H7 (cell line): ENCODE measurements around the gene TBX5. TPM values are rescaled to one million over a fixed set of nuclear protein-coding genes. Genes with fewer than 3 reads are reported as not detected.

Experiments used
- DNase-seq: peaks from one replicate; pipeline ENCODE4 v3.0.0; 2012
- H3K27me3 ChIP-seq: 2 replicates; pipeline ENCODE4 v1.6.0; 2011; ENCODE audit warnings: mild to moderate bottlenecking, low read length; ENCODE audit not compliant: control insufficient read depth, insufficient read depth
- H3K36me3 ChIP-seq: replicated peaks from 2 replicates; pipeline ENCODE4 v1.5.1; 2011; ENCODE audit warnings: low read length; ENCODE audit not compliant: control insufficient read depth, insufficient read depth
- H3K4me3 ChIP-seq: 2 replicates; pipeline ENCODE4 v1.5.1; 2011; ENCODE audit warnings: low read depth, mild to moderate bottlenecking, control low read depth, low read length, moderate library complexity; ENCODE audit not compliant: insufficient read depth
- total RNA-seq: library from RNA; depleted of rRNA; stranded (reverse); fragments of >200 nt; shearing (Covaris generic); gene quantifications from 2 replicates; pipeline ENCODE4 v1.2.3, GENCODE V29; 2014

The TBX5 gene
- total RNA-seq, 1 experiment from 2014 or later: not detected

DNA sequence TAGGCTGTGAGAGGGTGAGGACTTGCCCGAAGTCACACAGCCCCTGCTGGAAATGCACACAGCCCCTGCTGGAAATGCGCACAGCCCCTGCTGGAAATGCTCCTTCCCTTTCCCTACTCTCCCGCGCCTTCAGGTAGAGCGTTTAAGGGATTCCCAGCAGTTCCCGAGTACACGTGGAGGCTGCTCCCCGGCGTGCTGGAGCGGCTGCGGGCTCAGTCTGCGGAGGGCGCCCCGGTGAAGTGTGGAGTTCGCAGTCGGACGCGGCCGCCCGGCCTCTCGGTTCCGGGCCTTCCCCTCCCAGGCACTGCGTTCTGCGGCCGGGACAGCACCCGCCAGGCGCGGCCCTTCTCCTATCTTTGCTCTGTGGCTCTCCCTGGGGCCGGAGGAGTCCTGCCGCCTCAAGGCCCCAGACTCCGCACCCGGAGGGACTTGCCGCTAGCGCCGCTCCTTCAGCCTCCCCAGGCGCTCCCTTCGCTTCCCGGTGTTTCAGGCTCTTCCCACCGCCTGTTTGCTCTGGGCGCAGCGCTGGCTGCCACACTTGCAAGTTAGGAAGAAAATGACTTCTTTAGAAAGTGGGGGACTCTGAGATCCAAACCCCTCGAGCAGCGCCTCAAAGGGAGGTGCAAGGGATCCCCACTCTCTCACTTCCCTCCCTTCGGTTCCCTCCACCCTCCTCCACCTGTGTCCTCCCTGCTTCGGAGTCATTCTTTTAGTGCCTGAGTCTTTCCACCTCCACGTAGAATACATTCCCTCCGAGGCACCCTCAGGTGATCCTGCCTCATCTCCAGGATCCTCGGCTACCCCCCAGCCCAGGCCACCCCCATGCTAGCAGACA lies 8.3 kb upstream of the TBX5 start:
- peaks cover 94% of the 10 kb centered on the region for H3K27me3 ChIP-seq
- no peaks in the 10 kb centered on the region for H3K36me3 ChIP-seq
- peak overlapping the region; percentile 9; the same call in 1 of the 2 replicates for H3K4me3 ChIP-seq
- peak; percentile 80 for DNase-seq

DNA sequence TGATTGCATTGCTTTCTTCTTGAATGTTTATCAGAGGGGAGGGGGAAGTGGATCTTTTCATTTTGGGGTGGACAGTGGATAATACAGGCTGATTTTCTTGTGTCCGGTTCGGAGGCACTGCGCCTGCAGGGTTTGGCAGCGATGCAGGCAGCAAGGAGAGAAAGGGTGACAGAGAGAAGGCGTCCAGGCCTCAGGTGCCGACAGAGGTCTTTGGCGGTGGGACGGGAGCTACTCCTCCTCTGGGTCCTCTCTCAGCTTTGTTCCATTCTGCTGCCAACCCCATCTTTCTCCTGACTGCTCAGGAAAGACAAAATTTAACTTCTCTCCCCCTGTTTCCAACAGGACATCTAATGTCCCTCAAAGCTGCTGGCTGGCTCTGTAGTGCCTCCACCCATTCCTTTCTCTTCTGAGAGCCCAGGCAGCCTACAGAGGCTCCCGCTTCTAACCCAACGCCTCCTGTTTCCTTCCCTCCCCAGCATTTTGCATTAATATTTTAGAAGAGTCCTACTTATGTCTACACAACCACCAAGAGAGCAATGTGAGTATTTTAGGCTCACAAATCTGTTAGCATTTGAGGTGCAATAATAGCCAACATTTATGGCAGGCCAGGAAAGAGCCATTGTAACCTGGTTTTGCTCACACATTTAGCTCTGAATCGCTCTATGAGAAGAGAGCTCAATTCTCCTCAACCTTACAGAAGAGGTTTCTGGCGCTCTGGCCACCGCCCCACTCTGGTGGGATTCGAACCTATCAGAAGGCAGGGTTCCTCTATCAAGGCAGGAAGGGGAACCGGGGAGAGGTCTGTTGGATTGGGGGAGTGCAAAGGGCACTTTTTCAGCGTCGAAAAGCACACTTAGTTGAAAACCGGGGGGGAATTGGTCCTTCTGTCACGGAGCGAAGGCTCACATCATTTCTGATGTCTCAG lies 7.1 kb upstream of the TBX5 start:
- no peaks in the 10 kb centered on the region for H3K36me3 ChIP-seq
- peaks cover 100% of the 10 kb centered on the region for H3K27me3 ChIP-seq
- peak; percentile 43 for DNase-seq
- no peak overlapping the region for H3K4me3 ChIP-seq

DNA sequence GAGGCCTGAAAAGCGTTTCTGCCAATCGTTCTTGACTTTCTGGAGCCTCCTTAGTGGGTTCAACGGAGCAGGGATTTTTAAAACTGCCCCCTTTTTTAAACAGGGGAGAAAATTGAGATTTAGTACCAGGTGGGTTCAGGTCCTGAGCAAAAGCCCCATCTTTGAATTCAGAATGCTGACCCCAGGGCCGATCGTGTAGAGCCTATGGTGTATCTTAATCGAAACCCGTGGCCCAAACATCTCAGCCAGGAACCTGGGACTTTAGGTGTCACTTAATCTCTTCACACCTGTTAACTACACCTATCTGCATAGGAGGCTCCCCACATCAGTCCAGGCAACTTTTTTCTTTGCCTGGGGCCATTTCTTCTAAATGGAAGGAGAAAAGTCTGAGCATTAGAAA lies 6.4 kb upstream of the TBX5 start:
- no peak for DNase-seq
- H3K27me3 ChIP-seq: peaks cover 100% of the 10 kb centered on the region
- no peaks in the 10 kb centered on the region for H3K36me3 ChIP-seq
- no peak overlapping the region for H3K4me3 ChIP-seq

DNA sequence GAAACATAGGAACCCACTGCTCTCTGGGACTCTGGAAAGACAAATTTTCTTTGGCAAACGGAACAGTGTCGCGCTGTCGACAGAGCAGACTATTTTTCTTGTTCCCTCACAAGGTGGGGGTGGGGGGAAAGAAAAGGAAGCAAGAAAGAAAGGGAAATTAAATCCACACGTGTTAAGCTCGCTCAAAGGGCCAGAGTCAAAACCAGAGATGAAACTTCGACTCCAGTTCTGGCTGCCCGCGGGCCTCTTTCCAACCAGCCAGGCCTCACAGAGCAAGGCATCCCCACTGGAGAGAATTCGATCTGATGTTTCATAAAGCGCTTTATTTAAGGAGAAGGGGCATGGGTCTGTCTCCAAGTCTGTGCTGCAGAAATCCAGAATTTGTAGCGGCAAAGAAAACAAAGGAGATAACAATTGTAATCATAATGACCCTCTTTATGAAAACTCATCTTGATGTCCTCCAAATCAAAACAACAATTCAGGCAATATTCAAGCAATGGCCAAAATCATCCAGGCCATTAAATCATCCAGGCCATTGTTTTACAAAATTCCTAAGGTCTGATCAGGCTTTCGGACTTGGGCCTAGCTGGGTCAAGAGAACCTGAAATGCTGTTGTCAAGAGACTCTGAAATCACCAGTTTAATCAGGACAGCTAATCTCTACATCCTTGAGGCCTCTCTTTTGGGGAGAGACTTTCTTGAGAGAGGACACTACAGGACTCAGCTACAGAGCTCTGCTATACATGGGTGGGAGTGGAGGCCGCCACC lies 5.3 kb upstream of the TBX5 start:
- H3K4me3 ChIP-seq: no peak overlapping the region
- peaks cover 100% of the 10 kb centered on the region for H3K27me3 ChIP-seq
- DNase-seq: peak; percentile 16
- H3K36me3 ChIP-seq: no peaks in the 10 kb centered on the region

DNA sequence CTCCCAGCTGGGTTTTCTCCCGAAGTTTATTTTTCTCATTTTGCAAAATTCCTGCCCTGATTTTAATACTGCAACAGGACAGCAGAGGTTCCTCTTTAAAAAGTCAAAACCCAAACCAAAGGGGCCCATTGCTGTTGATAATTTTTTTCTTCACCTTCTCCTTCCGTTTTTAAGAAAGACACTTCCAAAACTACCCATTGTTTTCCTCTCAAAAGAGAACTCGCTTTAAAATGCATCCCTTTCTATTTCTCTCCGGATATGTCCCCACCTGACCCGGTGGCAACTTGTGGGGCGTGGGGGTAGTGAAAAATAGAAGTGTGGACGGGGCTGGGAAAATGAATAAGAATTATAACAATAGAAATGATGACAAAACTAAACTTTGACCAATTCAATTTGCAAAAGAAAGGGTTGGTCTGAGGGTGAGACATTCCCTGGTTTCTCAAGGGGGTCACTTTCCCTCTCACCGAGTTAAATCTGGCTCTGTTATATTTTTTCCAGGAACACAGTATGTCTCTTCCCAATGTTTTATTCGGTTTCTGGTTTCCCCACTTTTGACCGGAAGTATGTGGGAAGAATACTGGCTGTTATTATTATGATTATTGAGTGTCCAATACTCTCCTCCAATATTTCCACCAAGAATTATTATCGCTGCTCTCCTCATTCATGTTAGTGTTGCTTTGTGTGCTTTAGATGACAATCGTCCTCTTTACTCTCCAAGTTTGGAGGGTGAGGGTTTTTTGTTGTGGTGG lies 4.1 kb upstream of the TBX5 start:
- DNase-seq: peak; percentile 17
- Histone ChIP-seq H3K36me3 (no peaks in the 10 kb centered on the region), H3K4me3 (no peak overlapping the region), H3K27me3 (peaks cover 100% of the 10 kb centered on the region)

DNA sequence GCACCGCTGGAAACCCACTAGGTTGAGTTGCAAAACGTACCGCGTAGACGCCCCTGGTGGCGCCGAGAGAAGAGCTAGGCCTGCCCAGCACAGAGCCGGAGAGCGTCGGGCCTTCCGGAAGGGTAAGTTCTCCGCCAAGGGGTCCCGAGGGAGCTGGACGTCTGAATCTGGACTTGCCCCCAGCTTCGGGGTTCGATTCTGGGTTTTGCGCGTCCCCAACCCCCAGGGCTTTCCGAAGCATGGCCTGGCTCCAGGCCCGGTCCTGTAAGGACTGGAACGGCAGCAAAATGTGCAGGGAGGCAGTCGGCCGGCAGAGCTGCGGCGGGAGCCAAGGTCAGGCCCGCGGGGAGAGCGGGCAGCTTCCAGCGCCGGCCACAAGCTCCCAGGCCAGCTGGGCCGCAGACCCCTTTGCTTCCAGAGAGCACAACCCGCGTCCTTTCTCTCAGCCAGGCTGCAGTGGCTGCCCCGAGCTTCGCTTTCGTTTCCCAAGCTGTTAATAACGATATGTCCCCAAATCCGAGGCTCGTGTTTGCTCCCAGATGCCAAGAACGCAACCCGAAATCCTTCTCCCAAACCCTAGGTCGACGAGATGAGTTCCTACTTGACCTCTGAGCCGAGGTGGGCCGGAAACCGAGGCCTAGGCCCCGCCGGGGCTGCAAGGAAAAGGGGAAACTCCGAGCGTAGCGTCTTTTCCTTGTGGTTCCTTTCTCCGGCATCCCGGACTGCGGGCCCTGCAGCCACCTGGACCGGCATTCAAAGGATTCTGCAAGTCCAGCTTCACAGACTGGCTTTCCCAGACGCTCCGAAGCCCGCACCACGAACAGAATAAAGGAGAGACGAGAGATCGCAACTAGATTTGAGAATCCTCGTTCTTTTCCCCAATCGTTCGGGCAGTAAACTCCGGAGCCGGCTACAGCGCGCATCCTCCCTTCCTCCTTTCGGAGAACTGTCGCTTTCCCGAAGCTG lies 3.2 kb upstream of the TBX5 start:
- peak; percentile 79 for DNase-seq
- H3K36me3 ChIP-seq: no peaks in the 10 kb centered on the region
- peaks cover 100% of the 10 kb centered on the region for H3K27me3 ChIP-seq
- H3K4me3 ChIP-seq: no peak overlapping the region

DNA sequence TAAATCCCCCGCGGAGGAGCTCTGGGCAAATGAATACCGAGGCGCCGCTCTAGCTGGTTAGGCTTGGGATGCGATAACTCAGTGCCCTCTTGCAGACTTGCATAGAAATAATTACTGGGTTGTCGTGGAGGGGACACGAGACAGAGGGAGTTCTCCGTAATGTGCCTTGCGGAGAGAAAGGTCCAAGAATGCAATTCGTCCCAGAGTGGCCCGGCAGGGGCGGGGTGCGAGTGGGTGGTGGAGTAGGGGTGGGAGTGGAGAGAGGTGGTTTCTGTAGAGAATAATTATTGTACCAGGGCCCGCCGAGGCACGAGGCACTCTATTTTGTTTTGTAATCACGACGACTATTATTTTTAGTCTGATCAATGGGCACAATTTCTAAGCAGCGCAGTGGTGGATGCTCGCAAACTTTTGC lies 2.5 kb upstream of the TBX5 start:
- no peak overlapping the region for H3K4me3 ChIP-seq
- DNase-seq: peak; percentile 48
- peaks cover 100% of the 10 kb centered on the region for H3K27me3 ChIP-seq
- H3K36me3 ChIP-seq: no peaks in the 10 kb centered on the region

DNA sequence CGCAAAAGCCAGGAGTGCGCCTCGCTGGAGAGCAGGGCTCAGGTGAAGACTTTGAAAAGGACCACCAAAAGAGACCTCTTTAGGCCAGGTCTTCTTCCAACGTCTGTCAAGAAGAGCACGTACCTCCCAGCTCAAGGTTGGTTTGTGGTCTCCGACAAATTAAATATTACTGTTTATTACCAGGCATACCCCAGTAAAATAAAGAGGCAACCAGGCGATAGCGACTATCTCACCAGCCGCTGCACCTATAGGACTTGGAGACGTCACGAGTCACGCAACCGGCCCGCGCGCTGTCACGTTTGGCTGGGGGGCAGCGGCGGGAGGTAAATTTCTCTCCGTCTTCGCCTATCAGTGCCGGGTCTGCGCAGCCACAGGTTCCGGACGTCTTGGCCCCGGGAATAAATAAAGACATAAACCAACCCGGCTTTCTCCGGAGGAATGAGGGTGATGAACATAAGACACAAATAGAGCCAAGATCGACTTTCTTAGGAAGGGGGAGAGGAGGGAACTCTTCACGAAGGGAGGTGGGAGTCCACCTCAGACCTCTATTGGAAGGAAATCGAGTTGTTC lies 2.0 kb upstream of the TBX5 start:
- H3K36me3 ChIP-seq: no peaks in the 10 kb centered on the region
- peak; percentile 61 for DNase-seq
- no peak overlapping the region for H3K4me3 ChIP-seq
- H3K27me3 ChIP-seq: peaks cover 100% of the 10 kb centered on the region

DNA sequence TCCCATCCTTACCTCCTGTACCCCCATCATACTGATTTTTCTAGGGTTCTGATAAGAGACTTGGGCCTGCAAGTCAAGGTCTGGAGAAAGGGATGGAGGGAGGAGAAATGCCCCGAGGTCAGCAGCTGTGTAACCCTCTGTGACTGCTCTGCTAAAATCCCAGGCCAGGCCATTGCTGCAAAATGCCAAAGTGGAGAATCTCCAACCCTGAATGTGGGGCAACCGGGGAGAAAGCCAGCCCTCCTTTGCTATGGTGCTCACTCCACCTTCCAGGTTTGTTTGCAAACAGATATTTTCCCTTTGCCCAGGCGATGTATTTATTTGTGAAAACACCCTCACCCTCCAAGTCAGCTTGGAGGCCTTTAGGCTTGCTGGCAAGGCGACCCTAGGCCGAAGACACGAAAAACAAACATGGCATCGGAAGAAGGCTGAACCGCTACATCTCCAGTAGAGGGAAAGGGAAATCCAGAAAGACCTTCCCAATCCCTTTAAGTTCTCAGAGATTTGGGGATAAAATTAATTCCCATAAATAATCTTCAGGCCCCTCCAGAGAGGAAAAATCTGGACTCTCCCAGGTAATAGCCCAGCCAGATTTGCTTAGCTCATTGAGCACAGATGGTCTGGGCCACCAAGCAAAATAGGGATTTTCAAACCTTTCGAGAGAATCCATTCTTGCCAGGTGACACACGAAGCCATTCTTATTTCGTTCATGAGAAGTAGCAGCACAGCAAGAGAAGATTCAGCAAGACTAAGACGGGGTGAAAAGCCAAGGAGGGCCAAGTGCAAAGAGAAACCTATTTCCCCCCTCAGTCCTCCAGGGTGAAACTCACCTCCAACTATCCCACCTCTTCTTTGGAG lies 1.3 kb upstream of the TBX5 start:
- DNase-seq: peak; percentile 52
- Histone ChIP-seq H3K27me3 (peaks cover 100% of the 10 kb centered on the region), H3K4me3 (no peak overlapping the region), H3K36me3 (no peaks in the 10 kb centered on the region)

DNA sequence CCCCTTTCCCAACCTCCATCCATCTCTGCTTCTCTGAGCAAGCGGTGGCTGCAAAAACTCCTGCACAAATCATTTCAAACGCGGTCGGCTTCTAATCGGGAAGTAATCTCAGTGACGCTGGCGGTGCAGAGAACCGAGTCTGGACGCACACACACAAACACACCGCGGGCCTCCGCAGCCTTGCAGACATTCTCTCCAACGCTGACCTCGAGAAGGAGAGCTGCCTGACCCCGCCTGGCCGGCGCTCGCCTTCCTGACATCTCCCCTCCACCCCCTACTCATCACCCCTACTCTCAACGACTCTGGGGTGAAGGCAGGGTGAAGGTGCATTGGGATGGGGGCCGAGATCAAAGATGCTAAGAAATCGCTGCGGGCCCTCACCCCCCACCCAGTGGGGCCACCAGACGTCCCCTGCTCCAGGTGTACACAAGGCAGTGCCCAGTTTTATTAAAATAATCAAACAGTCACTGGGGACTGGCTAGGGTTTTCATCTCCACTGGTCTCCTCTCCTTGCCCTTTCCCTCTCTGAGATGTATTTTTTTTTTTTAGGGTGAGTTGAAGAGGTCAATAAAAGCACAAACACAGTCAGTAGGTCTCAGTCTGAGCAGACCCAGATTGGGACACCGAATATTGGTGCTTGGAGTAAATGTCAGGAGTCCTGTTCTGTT lies 506 bp upstream of the TBX5 start:
- Histone ChIP-seq H3K27me3 (peaks cover 100% of the 10 kb centered on the region), H3K36me3 (no peaks in the 10 kb centered on the region), H3K4me3 (no peak overlapping the region)
- DNase-seq: peak; percentile 65

DNA sequence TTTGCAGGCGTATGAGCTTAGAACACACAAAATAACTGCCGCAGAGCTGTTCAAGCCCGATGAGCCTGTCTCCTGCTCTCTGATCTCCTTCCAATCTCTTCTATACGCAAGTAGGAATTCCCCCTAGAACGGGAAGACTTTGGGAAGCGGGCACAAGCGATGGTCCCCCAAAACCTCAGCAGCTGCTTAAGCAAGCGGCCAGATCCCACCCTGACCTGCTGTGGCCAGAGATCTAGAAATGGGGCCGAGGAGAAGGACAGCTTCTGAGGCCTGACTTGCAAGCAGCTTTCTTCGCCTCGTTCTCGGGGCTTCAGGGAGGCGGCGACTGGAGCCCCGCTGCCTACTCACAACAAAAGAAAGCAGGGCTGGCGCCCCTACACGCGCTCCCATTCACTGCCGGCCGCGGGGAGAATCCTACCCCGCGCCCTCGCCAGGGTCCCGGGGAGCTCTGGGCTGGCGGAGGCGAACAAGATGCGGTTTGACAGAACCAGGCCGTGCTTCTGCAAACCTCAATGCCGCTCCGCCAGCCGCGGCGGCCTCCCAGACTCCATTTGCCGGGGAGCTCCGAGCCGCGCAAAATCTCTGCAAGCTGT lies 922 bp downstream of the TBX5 start:
- H3K4me3 ChIP-seq: no peak overlapping the region
- DNase-seq: peak; percentile 84

More for the DNA sequence above, 922 bp downstream of the TBX5 start:
- Histone ChIP-seq H3K36me3 (no peaks in the 10 kb centered on the region), H3K27me3 (peaks cover 100% of the 10 kb centered on the region)
